HG03139 (cell line): ENCODE measurements around the gene GRM7.
A peak's percentile ranks its signal among the peaks of the same experiment; 100 is the strongest.

Experiments used
- ATAC-seq: cut with Tn5 transposase; IDR thresholded peaks from one replicate; pipeline ENCODE4 v1.9.1; 2021; ENCODE audit not compliant: unreplicated experiment

The GRM7 gene

DNA sequence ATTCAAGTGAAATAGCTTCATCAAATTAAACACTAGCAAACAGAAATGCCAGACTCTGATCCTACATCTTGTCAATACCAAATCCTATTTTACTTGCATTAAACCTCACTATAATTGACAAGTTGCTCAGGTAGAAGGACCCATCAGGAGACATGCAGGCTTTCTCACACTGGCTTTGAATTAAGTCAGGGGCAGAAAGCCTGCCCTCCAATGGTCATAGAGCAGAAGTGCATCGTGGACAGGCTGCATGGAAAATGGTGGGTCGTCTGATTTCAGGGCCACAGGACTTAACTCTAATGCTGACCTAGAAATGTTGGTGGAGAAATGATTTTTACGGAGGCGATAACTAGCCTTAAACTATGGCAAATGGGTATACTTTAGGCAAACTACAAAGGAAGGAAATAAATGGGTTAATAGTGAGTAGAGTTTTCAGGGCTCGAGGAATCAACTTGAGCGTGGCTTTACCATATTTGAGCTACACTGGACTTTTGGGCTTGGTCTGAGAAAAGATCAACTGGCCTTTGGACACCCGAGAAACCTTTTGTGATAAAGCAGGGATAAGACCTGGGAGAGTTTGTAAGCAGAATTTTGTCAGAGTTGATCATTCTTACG is 283.9 kb downstream of the GRM7 start:
- no peak for ATAC-seq

DNA sequence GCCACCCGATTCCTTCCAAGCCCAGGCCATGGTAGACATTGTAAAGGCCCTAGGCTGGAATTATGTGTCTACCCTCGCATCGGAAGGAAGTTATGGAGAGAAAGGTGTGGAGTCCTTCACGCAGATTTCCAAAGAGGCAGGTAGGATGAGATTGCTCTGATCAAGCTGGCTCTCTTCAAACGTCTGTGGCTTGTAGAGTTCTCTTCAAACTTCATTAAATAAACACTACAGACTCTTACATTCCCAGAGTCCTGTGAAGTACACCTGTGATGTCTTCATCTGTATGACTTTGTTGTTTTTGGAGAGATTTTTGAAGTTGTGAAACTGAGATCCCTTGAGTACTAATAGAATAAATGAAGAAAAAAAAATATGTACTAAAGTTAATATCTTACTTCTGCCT is 285.6 kb downstream of the GRM7 start:
- no peak for ATAC-seq

DNA sequence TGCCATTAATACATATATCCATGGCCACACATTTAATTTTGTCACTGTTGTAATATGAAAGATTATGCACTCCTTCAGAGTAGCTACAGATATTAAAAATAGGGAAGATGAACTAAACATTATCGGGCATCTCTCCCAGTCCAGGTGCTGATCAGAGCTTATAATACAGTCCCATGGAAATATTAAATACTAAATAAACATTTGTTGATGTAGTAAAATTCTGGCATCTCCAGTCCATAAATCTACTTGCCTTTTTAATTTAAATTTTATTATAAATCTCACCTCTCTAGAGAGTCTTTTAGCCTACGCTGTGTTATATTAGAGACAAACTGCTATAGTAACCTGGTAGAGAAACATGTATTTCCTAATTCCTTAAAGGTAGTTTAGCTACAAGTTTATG is 297.6 kb downstream of the GRM7 start:
- no peak for ATAC-seq

DNA sequence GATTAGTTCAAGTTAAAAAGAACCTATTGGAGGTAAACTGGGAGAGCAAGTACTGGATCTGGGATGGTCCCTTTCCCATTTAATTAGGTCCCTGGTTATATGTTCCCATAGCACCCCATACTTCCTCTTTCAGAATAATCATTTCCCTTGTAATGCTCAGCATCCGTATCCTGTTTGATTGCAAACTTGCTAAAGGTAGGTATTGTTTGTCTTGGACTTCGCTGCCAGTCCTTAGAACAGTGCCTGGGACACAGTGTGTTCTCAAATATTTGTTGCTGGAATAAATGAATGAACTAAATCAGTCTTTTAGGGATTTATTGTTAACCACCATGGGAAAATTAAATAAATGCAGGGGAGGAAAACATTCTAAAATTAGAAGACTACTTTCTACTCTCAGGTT is 299.8 kb downstream of the GRM7 start:
- no peak for ATAC-seq

DNA sequence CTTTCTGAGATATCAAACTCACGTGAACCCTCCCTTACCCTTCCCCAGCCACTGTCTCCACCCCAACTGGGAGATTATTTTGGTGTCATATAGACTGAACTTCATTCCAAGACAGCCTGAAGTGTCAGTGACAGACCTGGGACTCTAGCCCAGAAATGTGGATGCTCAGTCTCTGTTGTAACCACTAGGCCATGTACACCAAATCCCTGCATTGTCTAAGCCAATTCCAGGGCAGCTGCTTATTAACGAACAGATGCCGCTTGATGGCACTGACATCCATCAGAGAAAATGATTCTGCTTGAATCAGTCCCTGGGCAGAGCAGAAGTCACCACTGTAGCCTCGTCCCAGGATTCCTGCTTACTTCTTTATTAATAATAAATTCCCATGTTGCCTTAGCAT is 305.5 kb downstream of the GRM7 start:
- ATAC-seq: no peak

DNA sequence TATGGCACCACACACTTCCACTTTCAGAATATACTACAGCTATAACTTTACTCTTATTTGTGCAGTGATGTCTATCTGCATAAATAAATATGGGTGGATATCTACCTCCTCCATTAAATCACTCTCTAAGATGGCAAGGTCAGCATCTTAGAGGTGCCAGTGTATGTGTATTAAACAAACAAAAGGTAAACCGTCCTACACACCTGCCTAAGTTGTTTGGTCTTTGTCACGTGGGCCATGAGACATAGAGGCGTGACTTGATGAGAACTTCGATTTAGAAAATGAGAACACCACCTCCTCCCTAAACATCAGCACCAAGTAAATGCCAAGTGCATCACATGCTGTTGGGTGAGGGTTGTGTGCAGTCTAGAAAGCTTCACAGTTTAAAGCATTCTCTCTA is 310.6 kb downstream of the GRM7 start:
- no peak for ATAC-seq

DNA sequence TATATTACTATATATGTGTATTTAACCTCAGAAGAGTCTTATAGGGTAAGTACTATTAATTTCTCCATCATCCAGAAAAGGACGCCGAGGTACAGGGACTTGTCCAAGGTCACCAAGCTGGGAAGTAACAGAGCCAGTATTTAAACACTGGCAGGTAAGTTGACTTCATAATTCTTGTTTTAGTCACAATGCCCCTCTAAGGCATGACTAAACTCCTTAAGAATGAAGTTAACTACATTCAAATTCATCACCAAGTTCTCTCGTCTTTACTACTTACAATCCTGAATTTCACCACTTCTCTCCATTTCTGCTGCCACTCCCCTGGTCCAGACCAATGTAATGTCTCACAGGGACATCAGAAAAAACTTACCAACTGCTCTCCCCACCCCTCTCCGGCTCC is 312.1 kb downstream of the GRM7 start:
- no peak for ATAC-seq

DNA sequence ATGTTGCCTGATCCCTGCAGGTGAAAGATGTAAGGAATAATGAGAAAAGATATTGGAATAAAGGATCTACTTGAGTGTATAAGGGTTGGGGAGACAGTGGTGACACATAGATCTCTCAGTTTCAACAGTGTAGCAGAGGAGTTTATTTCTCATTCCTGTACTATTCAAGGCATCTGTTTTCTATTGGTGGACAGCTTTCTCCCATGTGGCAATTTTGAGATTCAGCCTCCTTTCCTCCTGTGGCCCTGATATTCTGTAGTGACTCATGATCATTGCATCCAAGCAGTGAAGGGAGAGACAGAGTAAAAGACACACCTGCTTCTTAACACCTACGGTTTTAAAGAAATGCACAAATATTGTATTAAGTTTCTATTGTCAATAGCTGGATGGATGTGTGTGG is 327.6 kb downstream of the GRM7 start:
- no peak for ATAC-seq

DNA sequence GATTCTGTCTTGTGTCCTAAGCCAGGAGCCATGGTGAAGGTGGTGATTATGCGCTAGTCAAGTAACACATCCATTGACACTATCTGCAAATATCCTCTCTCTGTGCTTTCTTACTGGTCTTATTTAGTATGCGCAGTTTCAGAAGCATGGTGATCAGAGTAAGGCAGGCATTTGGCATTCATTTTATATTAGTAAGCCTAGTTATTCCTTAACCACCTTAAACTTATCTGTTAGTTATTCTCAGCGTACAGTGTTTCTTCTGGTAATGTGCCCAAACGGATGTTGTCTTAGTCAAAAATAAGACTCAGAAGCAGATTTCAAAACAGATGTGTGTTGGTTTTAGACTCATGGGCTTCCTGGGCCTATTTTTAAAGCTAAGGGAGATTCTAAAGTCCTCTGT is 329.2 kb downstream of the GRM7 start:
- ATAC-seq: no peak

DNA sequence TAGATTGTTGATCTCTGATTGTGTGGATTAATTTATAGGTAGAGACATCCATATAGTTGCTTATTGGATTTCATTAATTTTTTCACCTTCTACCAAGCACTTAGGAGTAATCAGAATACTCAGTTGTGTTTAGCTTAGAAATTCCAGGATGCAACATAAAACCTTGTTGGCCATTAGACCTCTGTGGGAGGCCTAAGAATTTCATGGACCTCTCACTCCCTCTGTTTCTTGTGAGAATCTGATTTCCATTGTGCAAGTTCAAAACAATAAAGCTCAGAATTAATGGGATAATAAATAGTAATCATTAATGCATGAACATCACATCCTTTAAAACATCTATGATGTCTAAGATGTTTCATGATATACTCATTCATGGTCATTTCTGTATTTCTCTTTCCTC is 332.4 kb downstream of the GRM7 start:
- ATAC-seq: no peak

DNA sequence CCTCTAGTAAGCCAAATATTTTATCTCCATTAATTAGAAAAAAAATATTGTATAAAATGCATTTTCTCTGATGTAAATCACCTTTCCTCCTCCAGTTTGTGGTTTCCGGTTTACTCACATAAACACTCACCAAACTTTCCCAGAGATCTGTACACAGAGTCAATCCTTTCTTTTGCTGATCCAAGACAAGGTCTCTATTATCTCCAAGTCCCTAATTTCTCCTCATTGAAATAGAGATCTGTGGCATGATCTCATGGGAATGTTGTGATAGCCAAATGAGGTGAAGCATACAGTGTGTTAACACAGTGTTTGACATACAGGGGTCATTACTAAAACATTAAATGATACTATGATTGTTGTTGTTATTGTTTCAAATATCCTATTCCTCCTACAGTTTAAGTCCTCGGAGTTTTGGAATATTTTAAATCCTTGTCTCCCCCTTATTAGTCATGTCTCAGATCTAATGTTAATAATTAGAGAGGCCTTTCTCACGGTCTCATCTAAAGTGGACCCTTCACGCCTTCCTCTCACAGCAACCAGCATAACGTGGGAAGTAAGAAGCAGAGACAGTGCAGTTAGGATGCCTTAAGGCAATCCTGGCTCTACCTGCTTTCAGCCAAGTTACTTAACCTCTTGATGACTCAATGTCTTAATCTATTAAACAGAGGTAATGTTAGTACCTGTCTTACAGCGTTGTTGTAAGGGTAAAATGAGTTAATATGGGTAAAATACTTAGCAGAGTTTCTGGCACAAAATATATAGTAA is 333.3 kb downstream of the GRM7 start:
- no peak for ATAC-seq

DNA sequence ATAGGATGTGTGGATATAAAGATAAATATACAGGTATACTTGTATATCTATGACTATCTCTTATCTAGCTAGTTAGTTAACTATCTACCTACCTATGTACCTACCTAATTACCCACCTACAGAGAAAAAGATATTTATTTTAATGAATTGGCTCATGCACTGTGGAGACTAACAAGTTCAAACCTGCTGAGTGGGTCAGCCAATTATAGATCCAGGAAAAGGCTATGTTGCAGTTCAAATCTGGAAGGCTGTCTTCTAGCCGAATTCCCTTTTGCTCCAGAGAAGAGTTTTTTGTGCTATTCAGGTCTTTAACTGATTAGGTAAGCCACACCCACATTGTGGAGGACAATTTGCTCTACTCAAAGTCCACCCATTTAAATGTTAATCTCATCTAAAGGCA is 335.0 kb downstream of the GRM7 start:
- ATAC-seq: no peak

DNA sequence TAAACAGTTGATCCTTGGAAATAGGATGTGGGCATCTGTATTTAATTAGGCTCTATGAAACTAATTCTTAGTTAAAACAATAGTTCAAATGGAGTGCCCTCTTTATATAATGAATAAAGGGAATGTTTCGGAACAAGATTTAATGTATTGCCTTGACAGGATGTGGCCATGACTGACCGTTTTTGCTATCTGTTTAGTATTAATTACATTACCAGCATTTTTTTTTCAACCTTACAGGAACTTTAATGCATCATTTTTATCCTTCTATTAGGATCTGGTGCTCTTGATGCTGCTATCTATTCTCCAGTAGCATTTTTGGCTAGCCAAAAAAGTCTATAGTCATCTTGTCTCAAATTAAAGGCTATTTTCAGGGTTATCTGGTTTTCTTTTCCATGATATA is 340.9 kb downstream of the GRM7 start:
- ATAC-seq: no peak

DNA sequence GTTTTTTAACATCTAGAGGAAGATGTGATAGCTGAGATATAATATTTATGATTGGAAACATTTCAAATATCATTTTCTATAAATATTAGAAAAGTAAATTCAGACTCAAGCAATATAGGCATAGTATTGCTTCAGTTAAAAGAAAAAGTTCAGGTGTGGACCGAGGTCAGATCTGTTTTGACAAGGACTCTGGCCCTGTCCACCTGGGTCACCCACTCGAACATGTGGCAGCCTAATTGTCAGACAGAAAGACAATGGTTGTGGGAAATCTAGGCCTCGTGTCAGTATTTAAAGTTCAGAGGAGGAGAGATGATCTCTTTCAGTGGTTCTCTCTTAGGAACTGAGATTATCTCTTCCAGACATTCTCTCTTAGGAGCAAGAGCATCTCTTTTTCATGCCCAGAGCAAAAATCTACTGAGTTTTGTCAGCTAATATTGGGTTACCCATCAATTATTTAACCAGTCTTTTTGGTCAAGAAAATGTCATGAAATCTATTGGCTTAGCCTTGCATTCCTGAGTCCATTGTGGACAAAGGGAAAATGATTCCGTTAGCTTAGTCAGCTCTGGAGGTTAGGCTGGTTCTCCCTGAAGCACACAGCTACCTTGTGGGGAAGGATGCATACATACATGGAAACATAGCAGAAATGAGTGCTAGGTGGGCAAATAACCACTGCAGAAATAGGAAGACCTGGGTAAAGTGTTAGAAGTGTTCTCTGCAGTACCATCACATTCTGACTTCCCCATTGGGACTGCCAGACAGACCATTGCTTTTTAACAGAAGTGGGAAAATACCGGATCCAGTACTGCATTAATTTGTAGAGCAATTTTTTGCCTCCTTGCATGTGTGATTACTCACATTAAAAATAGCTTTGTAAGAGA is 343.3 kb downstream of the GRM7 start:
- ATAC-seq: peak; percentile 45

DNA sequence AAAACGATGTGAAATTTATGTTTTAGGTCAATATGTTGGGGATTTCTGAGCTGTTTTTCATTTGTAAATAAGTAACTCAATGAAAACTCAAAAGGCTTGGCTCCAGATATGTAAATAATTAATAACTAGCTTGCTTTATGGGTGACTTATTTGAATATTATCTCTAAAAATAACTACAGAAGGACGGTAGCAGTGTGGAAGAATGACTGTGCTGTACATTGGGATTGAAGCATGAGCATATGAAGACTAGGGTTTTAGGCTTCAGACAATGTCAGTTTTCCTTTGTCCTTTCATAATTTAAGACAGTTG is 343.9 kb downstream of the GRM7 start:
- peak; percentile 41 for ATAC-seq

DNA sequence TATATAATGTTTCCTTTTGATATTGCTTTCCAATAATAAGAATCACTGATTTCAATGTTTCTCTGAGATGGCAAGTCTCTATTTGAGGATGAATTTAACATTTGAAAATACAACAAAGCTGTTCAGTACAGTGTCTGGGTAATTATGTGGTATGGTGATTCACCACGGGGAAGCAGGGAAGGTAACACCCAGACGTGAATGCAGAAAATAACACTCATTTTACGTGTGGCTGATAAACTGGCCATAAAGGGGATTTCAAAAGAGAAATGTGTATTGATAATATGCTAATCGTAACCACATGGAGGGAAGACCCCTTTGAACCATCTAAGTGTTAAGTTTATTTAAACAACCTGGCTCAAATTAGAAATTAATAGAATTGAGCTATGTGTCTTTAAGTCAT is 344.6 kb downstream of the GRM7 start:
- ATAC-seq: no peak

DNA sequence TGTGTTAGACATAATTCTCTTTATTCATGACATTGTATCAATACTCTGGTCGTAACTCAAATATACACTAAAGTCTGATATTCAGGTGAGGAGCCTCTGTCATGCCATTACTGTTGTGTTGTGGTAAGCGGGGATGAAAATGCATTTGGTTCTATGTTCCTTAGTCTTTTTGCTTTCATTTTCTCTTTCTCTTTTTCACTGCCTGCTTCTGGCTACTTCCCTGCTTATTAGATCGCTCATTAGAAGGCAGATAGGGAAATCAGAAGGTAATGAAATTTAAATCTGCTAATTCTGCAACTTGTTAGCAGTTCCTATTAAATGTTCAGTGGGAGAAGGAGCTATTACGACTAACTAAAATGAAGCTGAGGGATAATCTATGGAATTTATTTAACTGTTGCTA is 345.0 kb downstream of the GRM7 start:
- ATAC-seq: no peak

DNA sequence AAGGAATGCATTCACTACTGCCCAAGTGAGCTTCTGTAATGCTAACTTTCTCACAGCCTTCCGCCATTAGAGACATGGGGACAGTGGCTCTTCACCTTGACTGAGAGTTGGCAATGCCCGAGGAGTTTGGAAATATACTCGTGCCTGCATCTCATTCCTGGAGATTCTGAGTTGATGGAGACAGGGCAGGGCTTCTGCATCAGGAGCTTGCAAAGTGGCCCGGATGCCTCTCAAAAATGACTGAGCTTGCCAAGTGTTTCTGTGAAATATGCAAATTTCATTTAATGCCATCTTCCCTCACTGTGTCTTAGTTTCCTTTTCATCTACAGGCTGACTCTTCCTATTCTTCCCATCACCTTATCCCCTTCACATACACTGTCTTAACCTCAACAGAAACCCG is 346.2 kb downstream of the GRM7 start:
- no peak for ATAC-seq

DNA sequence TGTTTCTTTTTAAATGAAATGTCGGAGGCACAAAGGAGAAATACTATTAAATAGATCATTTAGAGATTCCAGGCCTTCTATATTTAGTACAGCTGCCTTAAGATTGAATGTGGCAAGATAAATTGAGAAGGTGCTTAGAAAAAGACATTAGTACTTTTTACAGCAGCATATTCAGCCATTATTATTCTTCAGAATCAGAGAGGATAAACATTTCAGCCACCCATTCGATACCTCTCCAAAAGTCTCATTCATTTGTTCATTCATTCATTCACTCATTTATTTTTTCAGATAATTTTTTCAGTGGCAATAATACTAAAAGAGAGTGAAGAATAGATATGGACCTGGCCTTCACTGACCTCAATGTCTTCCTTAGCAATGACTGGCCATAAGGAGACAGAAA is 347.0 kb downstream of the GRM7 start:
- no peak for ATAC-seq

DNA sequence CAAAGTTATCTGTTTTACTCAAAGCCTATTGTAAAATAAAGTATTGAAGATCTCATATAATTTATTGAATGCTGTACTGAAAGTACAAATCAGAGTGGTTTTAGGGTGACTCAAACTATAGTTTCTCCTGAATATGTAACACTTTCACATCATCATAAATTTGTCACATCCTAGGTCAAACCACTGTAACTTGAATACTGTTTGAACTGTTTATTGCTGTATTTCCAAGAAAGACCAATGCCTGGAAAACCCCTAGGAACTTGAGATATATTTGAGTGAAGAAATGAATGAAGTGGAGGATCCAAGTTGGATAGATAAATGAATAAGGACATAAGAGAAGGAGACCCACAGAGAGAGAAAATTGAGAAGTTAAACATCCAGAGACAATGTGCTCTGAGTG is 348.2 kb downstream of the GRM7 start:
- ATAC-seq: no peak

DNA sequence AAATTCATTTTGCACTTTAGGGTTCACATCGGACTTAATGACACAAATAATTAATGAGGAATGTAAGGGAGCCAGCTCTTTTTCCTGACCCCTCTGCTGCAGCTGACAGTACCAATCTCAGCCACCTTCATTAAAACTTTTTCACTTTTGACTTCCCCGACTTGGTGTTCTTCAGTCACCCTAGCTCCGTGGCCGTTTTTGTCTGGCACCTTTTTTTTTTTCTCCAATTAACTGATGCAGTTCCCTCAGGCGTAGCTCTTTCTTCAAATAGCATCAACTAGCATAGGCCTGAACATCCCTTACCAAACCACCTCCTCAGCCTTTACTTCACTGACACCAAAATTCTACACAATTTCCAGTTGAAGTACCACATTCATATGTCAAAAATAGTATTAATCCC is 350.8 kb downstream of the GRM7 start:
- ATAC-seq: no peak

DNA sequence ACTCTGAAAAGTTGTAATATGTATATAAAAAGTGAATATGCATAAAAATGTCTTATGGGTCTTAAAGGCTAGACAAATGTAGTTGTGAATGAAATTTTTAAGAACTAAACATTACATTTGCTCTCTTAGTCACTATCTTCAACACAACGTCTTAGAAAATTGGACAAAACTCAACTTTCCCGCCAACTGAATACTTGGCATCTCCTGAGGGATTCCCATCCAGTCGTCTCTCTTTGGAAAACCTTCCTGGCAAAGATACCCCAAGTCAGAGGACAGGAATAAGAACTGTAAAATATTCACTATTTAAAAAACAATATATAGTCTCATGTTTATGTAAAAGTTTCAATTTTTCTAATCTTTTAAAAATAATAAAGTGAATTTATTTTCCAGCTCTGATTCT is 354.8 kb downstream of the GRM7 start:
- ATAC-seq: no peak
